ENCODE measurements around the gene PRSS2. TPM values are rescaled to one million over a fixed set of nuclear protein-coding genes. Genes with fewer than 3 reads are reported as not detected.
A peak's percentile ranks its signal among the peaks of the same experiment; 100 is the strongest.
"Not testable (repeated sequence)": the region's sequence is repeated elsewhere in the genome, so short reads cannot be mapped to it uniquely, and the experiment has no call there.

PRSS2 gene
- total RNA-seq, 1 experiment from 2014 or later, result not detected

DNA sequence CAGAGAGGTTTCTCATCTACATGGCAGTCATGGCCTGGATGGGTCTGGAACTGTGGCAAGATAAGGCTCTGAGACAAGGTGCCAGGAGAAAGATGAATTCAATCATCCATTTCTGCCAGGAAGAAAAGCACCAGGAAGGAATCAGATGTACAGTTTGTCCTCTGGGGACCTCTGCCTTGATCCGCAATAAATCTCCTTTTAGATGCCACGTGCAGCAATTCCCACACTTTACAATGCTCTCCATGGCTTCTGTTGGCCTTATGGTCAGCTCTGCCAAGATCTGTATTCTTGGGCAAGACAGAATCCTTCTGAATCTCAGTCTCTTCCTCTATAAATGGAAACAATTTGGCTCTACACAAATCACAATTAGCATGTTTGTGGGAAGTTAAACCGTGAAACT is 12.5 kb upstream of the PRSS2 start:
- DNase-seq (ENCODE audit: extremely low read depth, low read depth), result not testable (repeated sequence)

DNA sequence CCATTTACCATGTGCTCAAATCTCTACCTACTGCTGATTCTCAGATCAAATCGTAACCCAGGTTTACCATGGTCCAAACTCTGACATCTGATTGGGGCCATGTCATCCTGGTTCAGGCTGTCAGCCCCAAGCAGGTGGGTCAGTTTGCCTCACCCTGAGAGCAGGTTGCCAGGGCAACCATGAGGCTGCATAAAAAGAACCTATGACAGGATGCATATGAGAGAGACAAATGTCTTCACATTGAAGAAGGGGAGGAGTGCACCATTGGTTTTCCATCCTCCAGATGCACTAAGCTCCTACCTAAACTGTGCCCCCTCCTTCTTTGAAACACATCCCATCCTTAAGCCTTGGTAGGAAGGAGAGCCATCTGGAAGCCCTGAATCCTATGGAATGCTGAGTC is 11.3 kb upstream of the PRSS2 start:
- DNase-seq (ENCODE audit: extremely low read depth, low read depth), result no peak

DNA sequence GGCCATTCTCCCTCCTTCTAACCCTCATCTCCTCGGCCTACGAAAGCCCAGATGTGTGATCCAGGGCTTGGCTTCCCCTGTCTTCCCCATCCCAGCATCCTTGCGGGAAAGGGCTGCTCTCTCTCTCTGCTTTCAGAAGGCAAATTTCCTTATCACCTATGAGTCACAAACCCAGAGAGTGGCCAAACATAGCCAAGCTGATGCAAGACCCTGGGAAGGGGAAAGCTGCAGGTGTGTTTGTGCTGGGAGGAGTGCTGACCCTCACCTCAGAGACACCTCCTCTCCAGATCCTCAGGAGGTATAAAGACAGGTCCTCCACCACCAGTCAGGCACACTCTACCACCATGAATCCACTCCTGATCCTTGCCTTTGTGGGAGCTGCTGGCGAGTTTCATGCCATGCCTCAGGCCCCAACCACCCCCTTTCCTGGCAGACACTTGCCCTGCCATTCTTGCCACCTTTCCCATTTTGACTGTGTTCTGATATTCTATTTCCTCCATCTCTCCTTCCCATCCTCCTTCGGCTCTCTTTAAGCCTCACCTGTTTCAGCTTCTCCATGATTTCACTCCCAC is 10.6 kb upstream of the PRSS2 start:
- no peak for DNase-seq (ENCODE audit: extremely low read depth, low read depth)

DNA sequence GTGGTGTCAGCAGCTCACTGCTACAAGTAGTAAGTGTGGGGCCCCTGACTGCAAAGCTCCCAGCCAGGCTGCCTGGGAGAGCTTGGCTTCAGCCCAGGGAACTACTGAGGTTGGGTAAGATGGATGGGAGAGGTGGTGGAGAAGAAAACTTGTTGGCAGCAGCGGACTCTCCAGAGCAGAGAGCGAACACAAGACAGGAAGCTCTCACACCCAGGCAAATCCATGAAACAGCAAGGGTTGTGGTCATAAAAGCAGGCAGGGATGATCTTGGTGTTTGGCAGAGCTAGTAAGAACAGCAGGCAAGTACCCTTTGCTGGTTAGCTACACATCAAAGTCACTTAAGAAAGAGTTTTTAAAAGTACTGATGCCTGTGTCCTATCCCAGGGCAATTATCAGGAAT is 9.2 kb upstream of the PRSS2 start:
- not testable (repeated sequence) for DNase-seq (ENCODE audit: extremely low read depth, low read depth)

DNA sequence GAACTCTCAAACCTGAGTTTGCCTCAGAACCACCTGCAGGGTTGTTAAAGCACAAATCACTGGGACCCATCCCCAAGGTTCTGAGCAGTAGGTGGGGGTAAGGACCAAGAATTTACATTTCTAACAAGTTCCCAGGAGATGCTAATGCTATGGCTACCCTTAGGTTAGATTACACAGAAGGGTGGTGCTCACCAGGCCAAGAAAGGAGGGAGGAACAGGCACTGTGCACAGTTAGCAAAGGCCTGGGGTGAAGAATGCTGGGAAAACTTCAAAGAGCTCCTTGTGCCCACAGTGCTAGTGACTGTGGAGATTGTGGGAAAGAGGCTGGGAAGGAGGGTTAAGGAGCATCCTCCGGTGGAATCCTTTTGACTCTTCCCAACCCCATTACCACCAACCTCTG is 8.7 kb upstream of the PRSS2 start:
- DNase-seq (ENCODE audit: extremely low read depth, low read depth), result no peak

DNA sequence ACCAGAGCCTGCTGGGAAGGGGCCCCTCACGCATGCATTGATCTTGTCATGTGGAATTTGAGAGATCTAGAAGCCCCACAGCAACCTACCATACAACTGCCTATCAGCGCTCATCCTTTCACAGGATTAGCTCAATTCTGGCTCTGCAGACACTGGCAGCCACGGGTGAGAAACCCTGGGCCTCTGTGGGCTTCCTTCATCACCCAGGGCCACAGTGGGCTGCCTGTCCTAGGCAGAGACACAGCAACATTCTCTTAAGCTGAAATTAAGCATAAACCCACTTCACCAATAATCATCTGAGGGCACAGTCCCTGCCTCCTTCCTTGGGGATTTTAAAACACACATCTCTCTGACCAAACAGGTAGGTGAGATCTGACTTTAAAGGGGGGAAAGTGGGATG is 3.3 kb upstream of the PRSS2 start:
- DNase-seq (ENCODE audit: extremely low read depth, low read depth), result no peak

DNA sequence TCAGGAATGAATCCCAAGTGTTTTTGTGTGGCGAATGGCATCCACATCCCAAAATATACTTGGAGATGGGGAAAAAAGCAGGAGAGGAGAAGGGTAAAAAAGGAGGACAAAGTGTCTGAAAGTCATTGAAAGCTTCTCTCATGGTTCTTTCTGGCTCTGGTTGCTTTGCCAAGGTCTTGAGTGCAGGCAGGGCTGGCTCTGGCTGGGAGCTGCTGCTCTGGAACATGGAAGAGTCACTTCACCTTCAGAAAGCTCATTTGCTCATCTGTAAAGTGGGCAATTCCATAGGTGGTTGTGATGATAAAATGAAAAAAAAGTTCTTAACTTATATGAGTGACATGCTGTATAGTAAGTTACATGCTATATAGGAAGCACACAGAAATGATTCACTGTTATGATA is 2.9 kb upstream of the PRSS2 start:
- no peak for DNase-seq (ENCODE audit: extremely low read depth, low read depth)

DNA sequence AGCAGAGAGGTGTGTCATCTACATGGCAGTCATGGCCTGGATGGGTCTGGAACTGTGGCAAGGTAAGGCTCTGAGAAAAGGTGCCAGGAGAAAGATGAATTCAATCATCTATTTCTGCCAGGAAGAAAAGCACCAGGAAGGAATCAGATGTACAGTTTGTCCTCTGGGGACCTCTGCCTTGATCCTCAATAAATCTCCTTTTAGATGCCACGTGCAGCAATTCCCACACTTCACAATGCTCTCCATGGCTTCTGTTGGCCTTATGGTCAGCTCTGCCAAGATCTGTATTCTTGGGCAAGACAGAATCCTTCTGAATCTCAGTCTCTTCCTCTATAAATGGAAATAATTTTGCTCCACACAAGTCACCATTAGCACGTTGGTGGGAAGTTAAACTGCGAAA is 1.9 kb upstream of the PRSS2 start:
- DNase-seq (ENCODE audit: extremely low read depth, low read depth), result not testable (repeated sequence)

DNA sequence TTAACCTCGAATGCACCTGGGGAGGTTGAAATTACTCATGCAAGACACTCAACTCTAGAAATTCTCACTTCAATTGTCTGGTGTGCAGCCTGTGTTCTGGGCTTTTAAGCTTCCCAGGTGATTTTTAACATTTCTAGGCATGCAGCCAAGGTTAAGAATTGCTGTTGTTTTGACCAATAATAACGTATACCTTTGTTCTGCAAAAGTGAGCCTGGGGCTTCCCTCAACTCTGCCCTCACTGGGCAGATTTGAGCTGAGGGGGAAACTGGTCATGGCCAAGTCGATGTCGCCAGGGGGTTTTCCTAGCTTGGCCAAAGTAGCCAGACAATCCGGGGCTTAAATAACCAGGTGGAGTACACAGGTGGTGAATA is 568 bp downstream of the PRSS2 start:
- no peak for DNase-seq (ENCODE audit: extremely low read depth, low read depth)

DNA sequence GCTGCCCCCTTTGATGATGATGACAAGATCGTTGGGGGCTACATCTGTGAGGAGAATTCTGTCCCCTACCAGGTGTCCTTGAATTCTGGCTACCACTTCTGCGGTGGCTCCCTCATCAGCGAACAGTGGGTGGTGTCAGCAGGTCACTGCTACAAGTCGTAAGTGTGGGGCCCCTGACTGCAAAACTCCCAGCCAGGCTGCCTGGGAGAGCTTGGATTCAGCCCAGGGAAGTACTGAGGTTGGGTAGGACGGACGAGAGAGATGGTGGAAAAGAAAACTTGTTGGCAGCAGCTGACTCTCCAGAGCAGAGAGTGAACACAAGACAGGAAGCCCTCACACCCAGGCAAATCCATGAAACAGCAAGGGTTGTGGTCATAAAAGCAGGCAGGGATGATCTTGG is 1.3 kb downstream of the PRSS2 start:
- no peak for DNase-seq (ENCODE audit: extremely low read depth, low read depth)

DNA sequence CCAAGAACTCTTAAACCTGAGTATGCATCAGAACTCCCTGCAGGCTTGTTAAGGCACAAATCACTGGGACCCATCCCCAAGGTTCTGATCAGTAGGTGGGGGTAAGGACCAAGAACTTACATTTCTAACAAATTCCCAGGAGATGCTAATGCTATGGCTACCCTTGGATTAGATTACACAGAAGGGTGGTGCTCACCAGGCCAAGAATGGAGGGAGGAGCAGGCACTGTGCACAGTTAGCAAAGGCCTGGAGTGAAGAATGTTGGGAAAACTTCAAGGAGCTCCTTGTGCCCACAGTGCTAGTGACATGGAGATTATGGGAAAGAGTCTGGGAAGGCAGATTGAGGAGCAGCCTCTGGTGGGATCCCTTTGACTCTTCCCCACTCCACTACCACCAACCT is 1.9 kb downstream of the PRSS2 start:
- DNase-seq (ENCODE audit: extremely low read depth, low read depth), result no peak

DNA sequence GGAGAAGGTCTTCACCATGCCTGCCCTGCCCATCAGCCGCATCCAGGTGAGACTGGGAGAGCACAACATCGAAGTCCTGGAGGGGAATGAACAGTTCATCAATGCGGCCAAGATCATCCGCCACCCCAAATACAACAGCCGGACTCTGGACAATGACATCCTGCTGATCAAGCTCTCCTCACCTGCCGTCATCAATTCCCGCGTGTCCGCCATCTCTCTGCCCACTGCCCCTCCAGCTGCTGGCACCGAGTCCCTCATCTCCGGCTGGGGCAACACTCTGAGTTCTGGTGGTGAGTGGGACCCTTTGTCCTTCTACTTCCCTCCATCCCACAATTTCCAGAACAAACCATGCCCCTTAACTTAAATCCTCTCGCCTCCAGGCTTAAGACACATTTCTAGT is 2.5 kb downstream of the PRSS2 start:
- DNase-seq (ENCODE audit: extremely low read depth, low read depth), result no peak

DNA sequence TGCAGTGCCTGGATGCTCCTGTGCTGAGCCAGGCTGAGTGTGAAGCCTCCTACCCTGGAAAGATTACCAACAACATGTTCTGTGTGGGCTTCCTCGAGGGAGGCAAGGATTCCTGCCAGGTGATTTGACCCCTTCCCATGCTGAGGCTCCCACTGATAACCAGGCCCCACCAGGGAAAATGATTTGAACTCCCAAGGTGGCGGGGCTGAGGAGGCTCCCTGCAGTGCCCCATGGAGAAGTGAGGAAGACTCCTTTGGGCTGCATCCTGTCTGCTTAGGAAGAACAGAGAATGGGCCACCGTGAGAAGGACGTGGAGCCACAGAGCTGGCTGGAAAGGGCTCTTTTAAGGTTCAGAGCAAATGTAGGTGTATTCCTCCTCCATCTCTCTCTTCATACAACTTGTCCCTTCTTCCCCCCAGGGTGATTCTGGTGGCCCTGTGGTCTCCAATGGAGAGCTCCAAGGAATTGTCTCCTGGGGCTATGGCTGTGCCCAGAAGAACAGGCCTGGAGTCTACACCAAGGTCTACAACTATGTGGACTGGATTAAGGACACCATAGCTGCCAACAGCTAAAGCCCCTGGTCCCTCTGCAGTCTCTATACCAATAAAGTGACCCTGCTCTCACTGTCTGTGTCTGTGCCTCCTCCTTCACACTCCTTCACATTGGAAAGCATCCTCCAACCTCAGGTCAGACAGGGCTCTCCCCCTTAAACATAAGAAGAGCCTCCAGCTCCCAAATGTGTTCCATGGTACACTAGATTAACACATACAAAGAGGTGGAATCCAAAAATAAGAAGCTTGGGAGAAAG is 3.4 kb downstream of the PRSS2 start:
- DNase-seq (ENCODE audit: extremely low read depth, low read depth), result no peak

DNA sequence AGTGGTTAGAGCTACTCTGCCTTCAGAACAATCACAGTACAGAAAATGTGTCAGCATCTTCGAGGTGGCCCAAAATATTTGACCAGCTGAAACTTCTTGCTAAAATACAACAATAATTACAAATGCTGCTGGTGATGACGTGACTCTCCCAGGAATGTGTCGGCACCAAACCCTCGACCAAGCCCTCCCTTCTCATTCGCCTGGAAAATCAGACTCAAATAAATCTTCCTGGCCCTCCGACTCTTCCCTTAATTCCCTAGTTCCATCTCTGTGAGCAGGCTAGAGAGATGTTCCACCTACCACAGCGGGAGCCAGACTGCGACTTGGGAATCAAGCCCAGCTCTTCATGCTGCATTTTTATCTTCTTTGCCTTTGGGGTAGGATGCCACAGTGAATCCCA is 4.1 kb downstream of the PRSS2 start:
- DNase-seq (ENCODE audit: extremely low read depth, low read depth), result no peak

DNA sequence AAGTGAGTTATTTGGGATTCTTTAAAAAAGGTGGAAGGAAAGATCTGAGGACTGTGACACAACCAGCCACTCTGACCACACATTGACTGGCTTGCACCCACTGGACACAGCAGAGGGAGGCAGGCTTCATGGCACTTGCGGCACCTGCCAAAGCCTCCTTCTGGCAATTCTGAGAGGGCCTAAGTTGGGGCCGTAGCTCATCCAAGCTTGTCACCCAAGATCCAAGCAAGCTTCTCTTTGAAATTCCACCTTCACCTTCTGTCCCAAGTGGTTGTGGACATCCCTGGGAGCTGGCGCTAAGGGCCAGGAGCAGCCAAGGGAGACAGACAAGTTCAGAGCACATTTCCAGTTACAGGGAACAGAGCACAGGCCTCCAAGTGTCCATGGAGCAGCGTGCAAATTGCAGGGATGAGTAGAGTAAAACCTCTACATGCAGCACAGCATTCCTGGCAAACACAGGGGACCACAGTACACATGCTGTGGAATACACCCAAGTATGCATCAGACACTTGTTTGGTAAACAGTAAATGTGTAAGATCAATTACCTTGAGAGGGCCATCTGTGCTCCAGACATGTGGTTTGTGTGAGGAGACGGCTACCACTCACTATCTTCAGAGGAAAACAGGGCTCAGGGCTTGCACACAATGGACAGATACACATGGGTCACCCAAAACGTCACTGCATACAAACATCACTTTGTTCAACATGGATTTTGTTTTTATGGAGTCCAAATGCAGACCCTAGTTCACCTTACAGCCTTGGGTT is 4.8 kb downstream of the PRSS2 start:
- DNase-seq (ENCODE audit: extremely low read depth, low read depth), result not testable (repeated sequence)

DNA sequence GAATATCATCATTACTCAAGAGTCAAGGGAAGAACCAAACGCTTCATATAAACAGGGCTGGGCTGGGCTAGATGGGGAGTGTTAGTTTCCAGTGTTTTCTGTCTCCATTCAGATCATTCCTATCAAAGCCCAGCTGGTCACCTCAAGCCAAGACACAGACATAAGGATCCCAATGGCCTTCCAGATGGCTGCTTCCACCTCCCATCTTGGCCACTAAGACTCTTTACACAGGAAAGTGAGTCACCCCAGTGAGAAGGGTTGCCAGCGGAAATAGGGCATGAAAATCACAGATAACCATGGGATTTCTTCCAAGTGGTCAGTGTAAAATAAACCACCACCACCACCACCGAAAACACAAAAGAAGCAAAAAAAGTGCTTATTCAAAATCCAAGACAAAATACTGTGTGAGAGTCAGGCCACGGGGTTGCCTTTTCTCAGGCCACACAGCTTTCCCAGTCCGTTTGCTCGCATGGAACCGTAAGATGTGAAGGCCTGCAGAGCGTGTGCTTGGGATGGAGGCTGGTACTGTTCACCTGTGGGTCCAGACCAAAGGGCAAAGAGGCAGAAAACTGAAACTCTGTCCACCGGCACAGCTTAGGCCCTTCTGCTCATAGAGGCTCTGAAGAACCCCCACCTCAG is 5.6 kb downstream of the PRSS2 start:
- no peak for DNase-seq (ENCODE audit: extremely low read depth, low read depth)

DNA sequence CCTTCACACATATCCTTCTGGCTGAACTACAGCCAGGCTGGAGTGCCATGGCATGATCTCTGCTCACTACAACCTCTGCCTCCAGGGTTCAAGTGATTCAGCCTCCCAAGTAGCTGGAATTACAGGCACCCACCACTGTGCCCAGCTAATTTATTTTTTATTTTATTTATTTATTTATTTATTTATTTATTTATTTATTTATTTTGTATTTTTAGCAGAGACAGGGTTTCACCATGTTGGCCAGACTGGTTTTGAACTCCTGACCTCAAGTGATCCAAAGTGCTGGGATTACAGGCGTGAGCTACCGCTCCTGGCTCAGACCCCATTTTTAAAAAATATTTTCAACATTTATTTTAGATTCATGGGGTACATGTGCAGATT is 6.1 kb downstream of the PRSS2 start:
- DNase-seq (ENCODE audit: extremely low read depth, low read depth), result not testable (repeated sequence)

DNA sequence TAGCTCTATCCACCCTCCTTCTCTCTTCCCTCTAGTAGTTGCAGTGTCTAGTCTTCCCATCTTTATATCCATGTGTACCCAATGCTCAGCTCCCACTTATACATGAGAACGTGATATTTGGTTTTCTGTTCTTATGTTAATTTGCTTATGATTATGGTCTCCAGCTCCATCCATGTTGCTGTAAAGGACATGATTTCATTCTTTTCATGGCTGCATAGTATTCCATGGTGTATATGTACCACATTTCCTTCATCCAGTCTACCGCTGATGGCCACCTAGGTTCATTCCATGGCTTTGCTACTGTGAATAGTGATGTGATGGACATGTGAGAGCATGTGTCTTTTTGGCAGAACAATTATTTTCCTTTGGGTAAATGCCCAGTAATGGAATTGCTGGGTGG is 6.5 kb downstream of the PRSS2 start:
- DNase-seq (ENCODE audit: extremely low read depth, low read depth), result no peak

DNA sequence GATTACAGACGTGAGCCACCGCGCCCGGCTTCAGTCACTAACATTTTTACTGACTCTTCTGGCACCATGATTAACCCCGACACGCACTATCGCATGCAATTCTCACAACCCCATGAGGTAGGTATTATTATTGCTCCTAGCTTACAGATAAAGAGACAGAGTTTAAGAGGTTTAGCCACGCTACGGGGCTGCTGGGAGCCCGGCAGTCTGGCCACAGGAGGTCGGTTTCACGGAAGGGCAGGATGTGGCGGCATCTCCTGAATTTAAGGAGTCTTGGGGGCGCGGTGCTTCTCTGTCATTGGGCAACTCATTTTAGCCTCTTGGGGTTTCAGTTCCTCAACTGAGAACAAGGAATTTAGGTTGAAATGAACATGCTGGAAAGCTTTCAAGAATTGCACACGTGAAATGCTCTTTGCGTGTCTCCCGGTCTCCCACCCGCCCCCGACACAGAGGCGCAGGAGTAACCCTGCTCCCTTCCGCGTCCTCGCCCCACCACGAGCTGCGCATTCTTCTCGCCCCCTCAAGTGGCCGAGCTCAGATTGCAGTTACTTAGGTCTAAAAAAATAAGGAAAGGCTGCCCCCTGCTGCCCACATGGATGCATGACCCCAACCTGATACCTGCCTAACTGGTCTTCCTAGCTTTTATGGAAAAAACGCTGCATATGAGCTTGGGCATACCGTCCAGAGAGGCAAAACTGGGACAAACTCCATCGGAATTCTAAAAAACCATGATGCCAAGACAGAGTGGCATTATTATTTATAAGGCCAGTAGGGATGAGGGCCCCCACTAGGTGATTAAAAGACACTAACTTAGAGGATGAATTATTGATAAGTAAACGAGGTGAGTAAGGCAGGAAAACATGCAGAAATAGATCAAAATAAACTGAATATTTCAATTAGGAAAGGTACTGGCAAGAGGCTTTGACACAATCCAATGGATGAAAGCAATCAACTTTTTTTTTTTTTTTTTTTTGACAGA is 12.4 kb downstream of the PRSS2 start:
- DNase-seq (ENCODE audit: extremely low read depth, low read depth), result peak; percentile 86

DNA sequence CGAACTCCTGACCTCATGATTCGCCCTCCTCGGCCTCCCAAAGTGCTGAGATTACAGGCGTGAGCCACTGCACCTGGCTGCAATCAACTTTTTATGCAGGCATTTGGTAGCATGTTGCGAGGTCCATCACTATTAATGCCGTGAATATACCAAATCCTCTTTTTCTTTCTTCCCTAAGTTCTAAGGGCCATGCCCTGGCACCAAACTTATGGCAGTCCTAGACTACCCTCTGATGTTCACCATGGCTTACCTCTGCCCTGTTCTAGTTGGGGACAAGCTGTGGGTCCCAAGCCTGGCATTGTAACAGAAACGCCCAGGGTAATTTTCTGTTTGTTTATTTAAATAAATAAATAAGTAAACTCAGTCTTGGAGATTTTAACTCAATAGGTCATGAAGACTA is 13.3 kb downstream of the PRSS2 start:
- DNase-seq (ENCODE audit: extremely low read depth, low read depth), result no peak
